ENCODE data around the gene HAO1. TPM values are rescaled to one million over a fixed set of nuclear protein-coding genes. Genes with fewer than 3 reads are reported as not detected.

Gene HAO1
- total and polyA plus RNA-seq, 2 experiments from 2014 or later, result not detected

GRCh38 chr20:7858734-7859250 is 81.5 kb downstream of the HAO1 start:
- H3K27me3 ChIP-seq, result no peaks in the 10 kb centered on the region
- no peak overlapping the region for H3K27ac ChIP-seq
- no peaks in the 10 kb centered on the region for H3K36me3 ChIP-seq
- no peaks in the 10 kb centered on the region for H3K9me3 ChIP-seq (ENCODE audit: low read depth)
- H3K4me1 ChIP-seq (ENCODE audit: low read depth), result no peaks in the 10 kb centered on the region
- no peak overlapping the region for H3K4me3 ChIP-seq
- TF ChIP-seq, protein P1, sequence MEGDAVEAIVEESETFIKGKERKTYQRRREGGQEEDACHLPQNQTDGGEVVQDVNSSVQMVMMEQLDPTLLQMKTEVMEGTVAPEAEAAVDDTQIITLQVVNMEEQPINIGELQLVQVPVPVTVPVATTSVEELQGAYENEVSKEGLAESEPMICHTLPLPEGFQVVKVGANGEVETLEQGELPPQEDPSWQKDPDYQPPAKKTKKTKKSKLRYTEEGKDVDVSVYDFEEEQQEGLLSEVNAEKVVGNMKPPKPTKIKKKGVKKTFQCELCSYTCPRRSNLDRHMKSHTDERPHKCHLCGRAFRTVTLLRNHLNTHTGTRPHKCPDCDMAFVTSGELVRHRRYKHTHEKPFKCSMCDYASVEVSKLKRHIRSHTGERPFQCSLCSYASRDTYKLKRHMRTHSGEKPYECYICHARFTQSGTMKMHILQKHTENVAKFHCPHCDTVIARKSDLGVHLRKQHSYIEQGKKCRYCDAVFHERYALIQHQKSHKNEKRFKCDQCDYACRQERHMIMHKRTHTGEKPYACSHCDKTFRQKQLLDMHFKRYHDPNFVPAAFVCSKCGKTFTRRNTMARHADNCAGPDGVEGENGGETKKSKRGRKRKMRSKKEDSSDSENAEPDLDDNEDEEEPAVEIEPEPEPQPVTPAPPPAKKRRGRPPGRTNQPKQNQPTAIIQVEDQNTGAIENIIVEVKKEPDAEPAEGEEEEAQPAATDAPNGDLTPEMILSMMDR (IDR thresholded peaks at IDR 0.05; ENCODE audit: low read depth, low read length), result no peak
- DNase-seq (ENCODE audit: low read depth in 1 of 2, low spot score in 1 of 2), result no peak

DNA sequence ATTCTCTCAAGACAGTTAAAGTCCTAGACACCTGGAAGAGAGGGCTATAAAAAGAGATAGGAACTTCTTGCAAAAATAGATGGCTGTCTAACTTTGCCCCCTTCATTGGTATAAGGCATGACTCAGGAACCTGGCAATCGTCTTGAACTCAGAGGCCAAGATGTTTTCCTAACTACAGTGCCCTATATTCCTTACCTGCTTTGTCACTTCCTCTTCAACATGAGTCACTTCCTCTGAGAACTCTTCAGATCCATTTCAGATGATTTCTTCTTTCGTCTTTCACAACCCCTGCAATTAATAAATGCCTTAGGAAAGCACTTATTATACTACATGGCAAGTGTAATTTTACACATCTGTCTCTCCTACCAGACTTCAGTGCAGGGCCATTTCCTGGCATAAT is 83.5 kb downstream of the HAO1 start:
- DNase-seq (ENCODE audit: low read depth in 1 of 2, low spot score in 1 of 2), result peak in 1 of 2 donors; percentile 63
- H3K4me1 ChIP-seq (ENCODE audit: low read depth), result no peaks in the 10 kb centered on the region
- no peaks in the 10 kb centered on the region for H3K9me3 ChIP-seq (ENCODE audit: low read depth)
- TF ChIP-seq, protein P1 (IDR thresholded peaks at IDR 0.05; ENCODE audit: low read depth, low read length), result no peak
- no peaks in the 10 kb centered on the region for H3K36me3 ChIP-seq
- H3K27ac ChIP-seq, result no peak overlapping the region
- no peaks in the 10 kb centered on the region for H3K27me3 ChIP-seq
- H3K4me3 ChIP-seq, result no peak overlapping the region

- Histone ChIP-seq H3K9me3 (ENCODE audit: low read depth) (no peaks in the 10 kb centered on the region), H3K27ac (no peak overlapping the region), H3K4me3 (no peak overlapping the region), H3K27me3 (no peaks in the 10 kb centered on the region), H3K36me3 (no peaks in the 10 kb centered on the region), H3K4me1 (ENCODE audit: low read depth) (no peaks in the 10 kb centered on the region)
- TF ChIP-seq, protein P1 (IDR thresholded peaks at IDR 0.05; ENCODE audit: low read depth, low read length), result no peak
- no peak for DNase-seq (ENCODE audit: low read depth in 1 of 2, low spot score in 1 of 2)
Observed at GRCh38 chr20:7855545-7855944, 84.7 kb downstream of the HAO1 start.

- no peak for DNase-seq (ENCODE audit: low read depth in 1 of 2, low spot score in 1 of 2)
- no peaks in the 10 kb centered on the region for H3K9me3 ChIP-seq (ENCODE audit: low read depth)
- no peaks in the 10 kb centered on the region for H3K36me3 ChIP-seq
- no peak overlapping the region for H3K4me3 ChIP-seq
- no peak overlapping the region for H3K27ac ChIP-seq
- no peaks in the 10 kb centered on the region for H3K4me1 ChIP-seq (ENCODE audit: low read depth)
- no peaks in the 10 kb centered on the region for H3K27me3 ChIP-seq
- TF ChIP-seq, protein P1 (IDR thresholded peaks at IDR 0.05; ENCODE audit: low read depth, low read length), result no peak
Observed at GRCh38 chr20:7853493-7853892, 86.8 kb downstream of the HAO1 start.

GRCh38 chr20:7850775-7851490 is 89.3 kb downstream of the HAO1 start:
- Histone ChIP-seq H3K27me3 (no peaks in the 10 kb centered on the region), H3K4me3 (no peak overlapping the region), H3K9me3 (ENCODE audit: low read depth) (no peaks in the 10 kb centered on the region), H3K27ac (no peak overlapping the region), H3K4me1 (ENCODE audit: low read depth) (no peaks in the 10 kb centered on the region), H3K36me3 (no peaks in the 10 kb centered on the region)
- peak in 1 of 2 donors; percentile 8 for DNase-seq (ENCODE audit: low read depth in 1 of 2, low spot score in 1 of 2)
- TF ChIP-seq, protein P1 (IDR thresholded peaks at IDR 0.05; ENCODE audit: low read depth, low read length), result no peak

Data from cardiac muscle cell (in vitro differentiated cells and primary cell).